ENCODE results near the gene FXYD2. TPM values are rescaled to one million over a fixed set of nuclear protein-coding genes. Genes with fewer than 3 reads are reported as not detected.

The FXYD2 gene
- total RNA-seq, 1 donor from 2014 or later: 1.3 TPM

DNA sequence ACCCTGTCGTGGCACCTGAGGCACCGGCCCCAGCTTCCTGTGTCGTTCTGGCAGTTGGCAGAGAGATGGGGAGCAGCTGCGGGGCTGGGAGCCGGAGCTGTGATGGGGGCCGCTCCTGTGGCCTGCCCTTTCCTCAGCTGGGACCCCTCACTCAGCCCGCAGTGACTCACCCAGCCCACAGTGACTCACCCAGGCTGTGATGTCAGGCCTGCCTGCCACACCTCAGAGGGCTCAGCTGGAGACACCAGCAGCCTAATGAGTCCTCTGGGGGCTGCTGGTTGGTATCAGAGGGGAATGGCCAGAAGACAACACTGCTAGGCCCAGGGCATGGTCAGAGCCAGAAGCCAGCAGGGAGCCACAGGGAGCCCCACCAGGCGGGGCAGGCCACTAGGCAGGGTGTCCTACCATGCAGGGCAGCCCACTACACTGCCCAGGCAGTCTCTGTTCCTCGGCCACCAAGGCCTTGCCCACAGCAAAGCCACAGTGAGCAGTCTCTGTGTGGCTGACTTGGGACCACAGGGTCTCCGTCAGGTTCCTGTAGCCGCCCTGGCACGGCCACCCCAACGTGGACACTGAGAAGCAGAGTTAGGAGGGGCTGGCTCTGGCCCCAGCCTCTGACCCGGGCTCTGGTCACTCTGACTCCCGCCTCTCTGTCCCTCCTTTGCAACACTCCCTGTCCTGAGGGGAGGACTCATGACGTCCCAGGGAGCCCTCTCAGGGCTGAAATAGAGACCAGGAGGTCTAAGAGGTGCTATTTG, 4.2 kb upstream of the FXYD2 start:
- peak; percentile 62 for DNase-seq
- H3K36me3 ChIP-seq: no peaks in the 10 kb centered on the region
- no peaks in the 10 kb centered on the region for H3K9me3 ChIP-seq (replicated peaks)
- peak overlapping the region; percentile 56 for H3K27ac ChIP-seq (replicated peaks)
- TF ChIP-seq, protein P1, sequence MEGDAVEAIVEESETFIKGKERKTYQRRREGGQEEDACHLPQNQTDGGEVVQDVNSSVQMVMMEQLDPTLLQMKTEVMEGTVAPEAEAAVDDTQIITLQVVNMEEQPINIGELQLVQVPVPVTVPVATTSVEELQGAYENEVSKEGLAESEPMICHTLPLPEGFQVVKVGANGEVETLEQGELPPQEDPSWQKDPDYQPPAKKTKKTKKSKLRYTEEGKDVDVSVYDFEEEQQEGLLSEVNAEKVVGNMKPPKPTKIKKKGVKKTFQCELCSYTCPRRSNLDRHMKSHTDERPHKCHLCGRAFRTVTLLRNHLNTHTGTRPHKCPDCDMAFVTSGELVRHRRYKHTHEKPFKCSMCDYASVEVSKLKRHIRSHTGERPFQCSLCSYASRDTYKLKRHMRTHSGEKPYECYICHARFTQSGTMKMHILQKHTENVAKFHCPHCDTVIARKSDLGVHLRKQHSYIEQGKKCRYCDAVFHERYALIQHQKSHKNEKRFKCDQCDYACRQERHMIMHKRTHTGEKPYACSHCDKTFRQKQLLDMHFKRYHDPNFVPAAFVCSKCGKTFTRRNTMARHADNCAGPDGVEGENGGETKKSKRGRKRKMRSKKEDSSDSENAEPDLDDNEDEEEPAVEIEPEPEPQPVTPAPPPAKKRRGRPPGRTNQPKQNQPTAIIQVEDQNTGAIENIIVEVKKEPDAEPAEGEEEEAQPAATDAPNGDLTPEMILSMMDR (IDR thresholded peaks at IDR 0.05; ENCODE audit: borderline replicate concordance): no peak
- H3K4me1 ChIP-seq: peaks cover 69% of the 10 kb centered on the region
- intact Hi-C loops (cut with micrococcal nuclease): no loop called here
- no peak overlapping the region for H3K4me3 ChIP-seq
- peaks cover 10% of the 10 kb centered on the region for H3K27me3 ChIP-seq (ENCODE audit: low read depth)

DNA sequence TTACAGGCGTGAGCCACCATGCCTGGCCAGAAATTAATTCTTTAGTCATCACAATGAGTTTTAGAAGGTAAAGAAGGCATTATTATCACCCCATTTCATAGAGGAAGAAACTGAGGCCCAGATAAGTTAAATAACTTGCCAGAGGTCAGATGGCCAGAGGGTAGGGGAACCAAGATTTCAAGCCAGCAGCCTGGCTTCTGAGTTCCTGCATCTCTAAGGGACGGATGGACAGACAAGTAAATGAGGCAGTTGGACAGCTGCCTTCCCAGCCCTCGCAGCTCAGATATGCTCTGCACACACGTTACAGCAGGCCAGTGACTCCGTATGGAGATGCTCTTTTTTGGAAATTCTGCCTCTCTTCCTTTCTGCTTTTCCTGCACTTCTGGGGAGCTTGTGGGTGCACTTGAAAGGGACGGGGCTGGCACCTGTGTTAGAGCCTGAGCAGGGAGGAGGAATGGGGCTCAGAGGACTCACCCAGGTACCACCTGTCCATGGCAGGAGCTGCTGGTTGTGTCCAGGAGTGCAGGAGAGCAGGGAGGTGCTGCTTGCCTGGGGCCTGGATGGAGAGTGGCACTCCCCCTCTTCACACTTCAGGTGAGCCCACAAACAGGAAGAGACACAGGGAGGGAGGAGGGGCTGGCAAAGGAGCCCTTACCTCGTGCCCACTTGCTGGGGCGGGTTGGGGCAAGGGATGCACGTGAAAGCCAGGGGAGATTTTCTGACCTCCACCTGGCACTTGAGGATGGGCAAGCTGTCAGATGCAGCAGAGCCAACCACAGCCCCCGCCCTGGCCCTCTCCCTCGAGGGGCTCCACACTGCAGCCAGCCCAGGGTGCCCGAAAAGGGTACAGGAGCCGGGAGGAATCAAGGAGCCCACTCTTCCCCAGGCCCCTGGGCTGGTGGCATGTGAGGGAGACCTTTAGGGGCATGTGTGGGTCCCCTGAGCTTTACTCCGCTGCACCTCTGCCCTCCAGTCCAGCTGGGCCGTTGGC, 3.3 kb upstream of the FXYD2 start:
- H3K4me1 ChIP-seq: peaks cover 71% of the 10 kb centered on the region
- peaks cover 10% of the 10 kb centered on the region for H3K27me3 ChIP-seq (ENCODE audit: low read depth)
- H3K27ac ChIP-seq (replicated peaks): peak overlapping the region; percentile 56

DNA sequence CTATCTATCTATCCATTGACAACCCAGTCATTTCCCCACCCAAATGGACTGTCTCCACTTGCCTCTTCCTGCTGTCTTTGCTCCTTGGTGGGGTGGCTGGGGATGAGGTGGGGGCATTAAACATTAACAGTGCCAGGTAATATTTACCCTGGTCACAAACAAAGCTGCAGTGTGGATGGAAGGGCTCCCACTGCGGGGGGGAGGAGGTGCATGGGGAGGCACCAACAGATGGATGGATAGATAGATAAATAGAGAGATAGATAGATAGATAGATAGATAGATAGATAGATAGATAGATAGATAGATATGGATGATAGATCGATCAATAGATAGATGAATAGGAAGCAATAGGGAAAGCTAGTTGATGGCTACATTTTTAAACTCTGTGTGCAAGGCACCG, 2.3 kb upstream of the FXYD2 start:
- H3K27me3 ChIP-seq (ENCODE audit: low read depth): peaks cover 14% of the 10 kb centered on the region
- no peak overlapping the region for H3K4me3 ChIP-seq
- TF ChIP-seq, protein P1 (IDR thresholded peaks at IDR 0.05; ENCODE audit: borderline replicate concordance): no peak
- no peaks in the 10 kb centered on the region for H3K36me3 ChIP-seq
- peaks cover 74% of the 10 kb centered on the region for H3K4me1 ChIP-seq
- H3K27ac ChIP-seq (replicated peaks): no peak overlapping the region
- DNase-seq: no peak
- intact Hi-C loops (cut with micrococcal nuclease): no loop called here
- H3K9me3 ChIP-seq (replicated peaks): no peaks in the 10 kb centered on the region

More for the DNA sequence above, 3.3 kb upstream of the FXYD2 start:
- H3K9me3 ChIP-seq (replicated peaks): no peaks in the 10 kb centered on the region
- no peak for DNase-seq
- intact Hi-C loops (cut with micrococcal nuclease): no loop called here
- H3K4me3 ChIP-seq: no peak overlapping the region
- no peaks in the 10 kb centered on the region for H3K36me3 ChIP-seq
- TF ChIP-seq, protein P1 (IDR thresholded peaks at IDR 0.05; ENCODE audit: borderline replicate concordance): no peak

DNA sequence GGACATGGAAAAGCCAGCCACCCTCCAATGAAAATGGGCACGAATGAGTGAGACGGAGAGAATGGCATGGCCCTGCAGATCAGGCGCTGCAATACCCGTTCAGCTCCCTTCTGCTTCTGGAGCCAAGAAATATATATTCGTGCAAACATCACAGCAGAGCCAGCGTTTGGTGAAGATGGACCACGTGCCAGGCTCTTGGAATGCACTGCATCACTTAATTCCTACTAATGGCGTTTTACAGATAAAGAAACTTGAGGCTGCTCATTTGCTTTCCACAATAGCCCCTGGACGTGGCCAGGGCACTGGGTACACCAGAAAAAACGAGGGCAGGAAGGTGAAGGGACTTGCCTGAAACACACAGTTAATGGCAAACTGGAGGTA, 1.6 kb upstream of the FXYD2 start:
- TF ChIP-seq, protein P1 (IDR thresholded peaks at IDR 0.05; ENCODE audit: borderline replicate concordance): no peak
- DNase-seq: no peak
- Histone ChIP-seq H3K4me1 (peaks cover 67% of the 10 kb centered on the region), H3K9me3 (replicated peaks) (no peaks in the 10 kb centered on the region), H3K27ac (replicated peaks) (no peak overlapping the region), H3K27me3 (ENCODE audit: low read depth) (peaks cover 14% of the 10 kb centered on the region), H3K4me3 (no peak overlapping the region), H3K36me3 (no peaks in the 10 kb centered on the region)
- intact Hi-C loops (cut with micrococcal nuclease): no loop called here

DNA sequence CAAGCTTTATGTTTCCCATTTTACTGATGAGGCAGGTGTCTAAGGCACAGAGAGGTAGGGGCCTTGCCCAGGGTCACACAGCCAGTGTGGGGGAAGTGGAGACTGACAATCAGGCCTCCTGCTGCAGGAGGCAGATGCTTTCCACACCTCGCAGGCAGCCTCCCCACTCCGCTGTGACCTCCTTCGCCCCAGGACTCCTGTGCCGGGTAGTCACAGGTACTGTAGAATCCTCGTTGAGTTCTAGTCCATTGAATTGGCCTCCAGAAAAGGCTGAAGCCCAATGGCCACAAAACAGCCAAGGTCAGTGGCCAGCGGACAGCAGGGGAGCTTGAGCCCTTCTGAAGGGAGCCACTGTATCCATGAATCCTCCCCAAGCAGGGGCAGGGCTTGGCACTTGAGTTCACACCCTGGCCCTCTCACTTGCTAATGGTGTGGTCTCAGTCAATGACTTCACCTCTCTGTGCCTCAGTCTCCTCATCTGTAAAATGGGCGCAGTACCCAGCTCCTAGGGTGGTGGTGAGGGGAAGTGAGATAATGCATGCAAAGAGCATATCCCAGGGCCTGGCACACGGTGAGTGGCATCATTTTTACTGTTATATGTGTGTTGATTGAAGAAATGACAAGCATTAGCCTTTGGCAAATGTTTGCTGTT, 1.1 kb upstream of the FXYD2 start:
- H3K36me3 ChIP-seq: no peaks in the 10 kb centered on the region
- no peak overlapping the region for H3K4me3 ChIP-seq
- intact Hi-C loops (cut with micrococcal nuclease): no loop called here
- peak overlapping the region; percentile 83 for H3K27ac ChIP-seq (replicated peaks)
- H3K27me3 ChIP-seq (ENCODE audit: low read depth): peaks cover 14% of the 10 kb centered on the region
- no peaks in the 10 kb centered on the region for H3K9me3 ChIP-seq (replicated peaks)
- H3K4me1 ChIP-seq: peaks cover 62% of the 10 kb centered on the region
- TF ChIP-seq, protein P1 (IDR thresholded peaks at IDR 0.05; ENCODE audit: borderline replicate concordance): no peak
- DNase-seq: no peak

All from left ventricle myocardium inferior (tissue), 1 donor.